ENCODE results near the gene POC1A.

Gene POC1A

DNA sequence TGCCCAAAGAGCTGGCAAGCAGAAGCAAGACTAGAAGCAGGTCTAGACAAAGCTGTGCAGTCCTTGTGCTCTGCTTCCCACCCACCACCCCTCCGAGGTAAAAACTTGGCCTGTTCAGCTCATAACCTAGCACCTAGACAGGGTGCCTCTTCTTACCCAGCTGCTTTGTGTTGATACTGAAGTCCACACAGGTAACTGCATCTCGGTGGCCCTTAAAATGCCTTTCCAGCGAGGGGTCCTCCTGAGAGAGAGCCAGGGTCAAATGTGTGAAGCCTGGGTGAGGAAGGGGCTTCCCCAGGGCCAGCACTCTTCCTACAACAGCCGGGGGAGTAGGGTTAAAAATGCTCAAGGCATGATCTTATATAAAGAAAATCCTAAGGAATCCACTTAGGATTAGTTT, 3.4 kb downstream of the POC1A start:
- DNase-seq (ENCODE audit: low read depth): no peak

DNA sequence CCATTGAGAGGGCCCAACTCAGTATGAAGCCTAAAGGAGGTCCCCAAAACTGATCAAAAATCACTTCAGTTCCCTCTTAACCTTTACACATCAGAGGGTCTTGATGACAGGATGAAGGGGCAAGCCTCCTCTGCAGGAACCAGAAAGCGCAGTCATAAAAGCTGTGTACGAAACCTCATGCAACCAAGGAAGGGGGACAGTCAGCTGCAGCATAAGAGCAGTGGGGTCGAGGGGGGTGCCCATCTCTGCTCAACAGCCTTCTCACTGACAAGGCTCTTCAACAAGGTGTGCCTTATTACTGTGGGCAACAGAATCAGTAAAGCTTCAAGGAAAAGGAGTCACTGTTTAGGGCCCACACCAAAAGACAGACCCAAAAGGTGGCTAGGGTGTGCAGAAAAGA, 3.9 kb downstream of the POC1A start:
- no peak for DNase-seq (ENCODE audit: low read depth)

DNA sequence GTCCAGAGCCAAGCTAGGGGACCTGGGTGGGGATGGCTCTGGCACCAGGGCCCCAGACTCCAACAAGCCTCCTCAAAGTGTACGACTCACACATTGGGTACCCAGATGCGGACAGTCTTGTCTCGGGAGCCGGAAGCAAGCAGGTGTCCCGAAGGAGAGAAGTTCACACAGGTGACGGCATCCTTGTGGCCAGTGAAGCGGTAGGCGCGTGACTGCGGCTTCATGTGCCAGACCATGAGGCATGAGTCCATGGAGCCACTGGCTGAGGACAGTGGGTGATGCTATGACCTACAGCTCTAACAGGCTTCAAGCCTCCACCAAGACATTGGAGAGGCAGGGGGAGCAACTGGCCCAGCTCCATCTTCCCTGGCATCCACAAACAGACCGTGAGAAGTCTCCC, 4.5 kb downstream of the POC1A start:
- DNase-seq (ENCODE audit: low read depth): no peak

- DNase-seq (ENCODE audit: low read depth): no peak
Observed at GRCh38 chr3:52149021-52149420, 5.2 kb downstream of the POC1A start.

DNA sequence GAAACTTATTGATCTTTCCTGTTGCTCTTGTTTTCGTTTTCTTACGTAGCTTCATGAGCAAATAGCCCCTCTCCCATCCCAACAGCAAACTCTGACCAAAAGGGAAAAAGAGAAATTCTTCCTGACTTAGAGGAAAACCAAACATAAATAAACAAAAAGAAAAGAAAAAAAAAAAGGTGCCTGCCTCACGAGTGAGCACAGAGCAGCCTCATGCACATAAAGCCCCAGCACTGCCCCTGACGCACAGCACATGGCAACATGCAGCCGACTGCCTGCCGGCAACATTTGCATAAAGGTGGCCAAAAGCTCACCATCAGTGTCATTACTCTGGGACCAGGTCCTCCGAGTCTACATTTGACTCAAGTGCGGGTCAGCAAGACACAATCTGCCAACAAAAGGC, 6.4 kb downstream of the POC1A start:
- DNase-seq (ENCODE audit: low read depth): no peak

DNA sequence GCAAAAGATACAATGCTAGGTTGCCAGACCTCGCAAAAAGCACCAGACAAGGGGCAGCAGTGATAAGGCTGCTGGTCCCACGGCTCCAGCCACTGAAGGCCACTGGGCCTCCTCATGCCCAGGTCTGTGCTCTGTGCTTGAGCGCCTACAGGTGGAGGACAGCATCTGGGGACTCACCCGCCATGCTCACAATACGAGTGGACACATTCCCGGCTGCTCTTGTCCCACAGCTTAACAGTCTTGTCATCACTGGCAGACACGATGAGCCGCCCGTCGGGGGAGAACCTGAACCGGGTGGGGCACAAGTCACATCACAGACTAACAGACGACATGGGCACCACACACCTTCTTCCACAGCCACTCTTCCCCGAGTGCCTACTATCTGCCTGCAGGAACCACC, 7.4 kb downstream of the POC1A start:
- no peak for DNase-seq (ENCODE audit: low read depth)

DNA sequence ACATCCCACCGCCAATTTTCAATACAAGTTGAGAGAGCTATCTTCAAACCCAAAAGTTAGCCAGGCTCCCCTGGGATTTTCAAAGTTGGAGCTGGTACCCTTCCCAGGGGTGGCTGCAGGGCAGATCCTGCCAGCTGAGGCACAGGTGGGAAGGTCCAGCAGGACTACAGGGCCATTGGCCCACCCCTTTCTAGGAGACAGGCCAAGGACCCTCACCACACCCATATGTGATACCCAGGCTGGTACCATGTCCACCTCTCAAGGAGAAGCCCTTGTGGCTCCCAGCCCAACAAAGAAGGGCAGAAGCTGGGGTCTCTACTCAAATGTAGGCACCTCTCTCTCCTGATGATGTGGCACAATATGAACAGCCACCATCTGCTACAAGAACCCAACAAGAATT, 8.0 kb downstream of the POC1A start:
- no peak for DNase-seq (ENCODE audit: low read depth)

DNA sequence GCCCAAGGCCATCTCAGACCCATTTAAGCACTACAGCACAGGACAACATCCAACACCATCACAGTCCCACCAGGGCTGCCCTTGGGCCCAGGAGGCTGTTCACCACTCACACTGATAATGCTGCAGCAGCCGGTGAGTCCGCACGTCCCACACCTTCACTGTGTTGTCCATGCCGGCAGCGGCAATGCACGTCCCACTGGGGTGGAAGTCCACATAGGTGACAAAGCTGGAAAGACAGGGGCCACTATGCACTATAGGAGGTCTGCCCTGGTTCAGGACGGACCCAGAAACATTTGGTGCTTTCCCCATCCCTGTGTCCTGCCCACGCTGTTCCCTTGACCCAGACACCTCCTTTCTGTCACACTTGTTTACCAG, 8.5 kb downstream of the POC1A start:
- DNase-seq (ENCODE audit: low read depth): no peak

GRCh38 chr3:52144796-52145735, 9.2 kb downstream of the POC1A start:
- DNase-seq (ENCODE audit: low read depth): no peak

GRCh38 chr3:52144034-52144795, 10.0 kb downstream of the POC1A start:
- peak; percentile 73 for DNase-seq (ENCODE audit: low read depth)

GRCh38 chr3:52143616-52144015, 10.6 kb downstream of the POC1A start:
- DNase-seq (ENCODE audit: low read depth): no peak

DNA sequence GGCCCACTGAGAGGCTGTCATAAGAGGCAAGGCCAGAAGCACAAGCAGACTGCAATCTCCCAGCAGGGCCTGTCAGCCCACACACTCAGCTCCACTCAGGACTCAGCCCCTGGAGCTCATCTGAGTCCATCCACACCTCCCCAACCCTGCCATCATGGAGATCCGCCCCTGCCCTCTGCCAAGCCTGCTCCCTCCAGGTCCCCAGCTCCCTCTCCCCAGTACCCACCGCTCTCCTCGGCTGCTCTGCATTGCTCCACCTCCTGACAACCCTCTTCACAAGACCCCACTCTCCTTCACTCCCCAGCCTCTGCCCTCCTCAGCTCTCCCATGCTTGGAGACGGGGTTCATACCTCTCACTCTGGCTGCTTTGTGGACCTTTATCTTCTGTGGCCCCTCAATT, 11.1 kb downstream of the POC1A start:
- DNase-seq (ENCODE audit: low read depth): no peak

- DNase-seq (ENCODE audit: low read depth): no peak
Observed at GRCh38 chr3:52141751-52142150, 12.5 kb downstream of the POC1A start.

- DNase-seq (ENCODE audit: low read depth): no peak
Observed at GRCh38 chr3:52140769-52141168, 13.5 kb downstream of the POC1A start.

GRCh38 chr3:52140000-52140399, 14.2 kb downstream of the POC1A start:
- no peak for DNase-seq (ENCODE audit: low read depth)

DNA sequence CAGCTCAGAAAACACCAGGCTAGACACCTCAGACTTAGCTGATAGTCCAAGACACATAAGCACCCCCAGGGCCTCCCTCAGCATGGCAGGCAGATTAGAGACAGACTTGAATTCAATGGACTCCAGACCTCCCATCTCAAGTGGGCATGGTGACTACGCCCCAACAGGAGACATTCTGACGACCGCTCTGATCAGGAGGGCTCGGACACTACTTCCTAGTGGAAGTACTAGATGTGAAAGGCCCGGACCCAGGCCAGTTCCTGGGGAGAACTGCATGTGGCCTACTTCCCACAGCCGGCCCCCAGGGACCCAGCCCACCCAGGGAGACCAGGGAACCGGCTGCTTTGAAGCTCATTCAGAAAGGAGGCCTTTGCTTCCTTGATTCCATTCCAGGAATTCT, 16.9 kb downstream of the POC1A start:
- no peak for DNase-seq (ENCODE audit: low read depth)

GRCh38 chr3:52136513-52136912, 17.7 kb downstream of the POC1A start:
- DNase-seq (ENCODE audit: low read depth): no peak

DNA sequence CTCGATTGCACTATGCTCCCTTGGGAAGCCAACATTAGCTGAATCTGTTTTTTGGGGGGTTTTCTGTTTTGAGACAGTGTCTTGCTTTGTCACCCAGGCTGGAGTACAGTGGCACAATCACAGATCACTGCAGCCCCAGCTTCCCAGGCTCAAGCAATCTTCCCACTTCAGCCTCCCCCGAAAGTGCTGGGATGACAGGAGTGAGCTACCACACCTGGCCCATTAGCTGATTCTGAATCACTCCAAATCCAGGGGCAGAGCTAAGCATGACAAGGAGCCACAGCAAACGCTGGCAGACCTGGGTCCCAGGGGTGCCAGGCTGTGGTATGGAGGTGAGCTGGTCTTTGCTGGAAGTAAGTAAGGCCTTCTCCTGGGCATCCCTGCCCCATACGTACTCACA, 18.9 kb downstream of the POC1A start:
- no peak for DNase-seq (ENCODE audit: low read depth)

- no peak for DNase-seq (ENCODE audit: low read depth)
Observed at GRCh38 chr3:52134761-52135160, 19.5 kb downstream of the POC1A start.

DNA sequence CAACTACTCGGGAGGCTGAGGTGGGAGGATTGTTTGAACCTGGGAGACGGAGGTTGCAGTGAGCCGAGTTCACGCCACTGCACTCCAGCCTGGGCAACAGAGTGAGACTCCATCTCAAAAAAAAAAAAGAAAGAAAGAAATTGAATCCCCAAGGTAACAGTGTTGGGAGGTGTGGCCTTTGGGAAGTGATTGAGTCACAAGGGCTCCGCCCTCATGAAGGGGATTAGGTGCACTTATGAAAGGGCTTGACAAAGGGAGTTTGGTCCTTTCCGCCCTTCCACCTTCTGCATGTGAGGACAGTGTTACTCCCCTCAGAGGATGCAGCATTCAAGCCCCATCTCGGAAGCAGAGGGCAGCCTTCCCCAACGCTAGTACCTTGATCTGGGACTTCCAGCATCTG, 21.3 kb downstream of the POC1A start:
- DNase-seq (ENCODE audit: low read depth): no peak

GRCh38 chr3:52132041-52132440, 22.2 kb downstream of the POC1A start:
- no peak for DNase-seq (ENCODE audit: low read depth)

DNA sequence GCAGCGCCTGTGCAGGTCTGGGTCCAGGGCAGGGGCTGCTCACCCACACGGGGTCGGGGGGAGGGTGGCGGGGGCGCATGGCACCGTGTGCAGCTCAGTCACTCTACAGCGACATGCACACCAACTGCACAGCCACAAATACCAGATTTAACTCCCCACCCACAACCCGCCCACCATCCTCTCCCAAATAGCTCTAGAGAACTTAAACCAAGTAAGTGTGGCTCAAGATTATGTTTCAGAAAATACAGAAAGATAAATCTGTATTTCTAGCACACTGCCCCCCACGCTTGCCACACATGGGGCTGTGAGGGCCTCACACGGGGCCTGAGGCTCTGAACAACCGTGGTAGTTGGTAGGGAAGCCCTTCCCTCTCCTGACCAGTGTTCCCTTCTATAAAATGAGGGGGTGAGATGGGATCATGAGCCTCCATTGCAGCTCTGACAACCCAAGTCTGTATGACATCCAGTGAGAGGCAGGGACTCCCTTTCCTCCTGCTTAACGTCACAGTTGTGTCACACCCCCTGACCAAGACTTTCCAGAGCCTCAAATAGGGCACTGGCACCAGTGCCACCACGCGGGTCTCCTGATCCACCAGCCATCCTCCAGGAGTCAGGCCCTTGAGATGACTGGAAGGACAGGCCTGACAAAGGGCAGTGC, 23.1 kb downstream of the POC1A start:
- DNase-seq (ENCODE audit: low read depth): no peak

DNA sequence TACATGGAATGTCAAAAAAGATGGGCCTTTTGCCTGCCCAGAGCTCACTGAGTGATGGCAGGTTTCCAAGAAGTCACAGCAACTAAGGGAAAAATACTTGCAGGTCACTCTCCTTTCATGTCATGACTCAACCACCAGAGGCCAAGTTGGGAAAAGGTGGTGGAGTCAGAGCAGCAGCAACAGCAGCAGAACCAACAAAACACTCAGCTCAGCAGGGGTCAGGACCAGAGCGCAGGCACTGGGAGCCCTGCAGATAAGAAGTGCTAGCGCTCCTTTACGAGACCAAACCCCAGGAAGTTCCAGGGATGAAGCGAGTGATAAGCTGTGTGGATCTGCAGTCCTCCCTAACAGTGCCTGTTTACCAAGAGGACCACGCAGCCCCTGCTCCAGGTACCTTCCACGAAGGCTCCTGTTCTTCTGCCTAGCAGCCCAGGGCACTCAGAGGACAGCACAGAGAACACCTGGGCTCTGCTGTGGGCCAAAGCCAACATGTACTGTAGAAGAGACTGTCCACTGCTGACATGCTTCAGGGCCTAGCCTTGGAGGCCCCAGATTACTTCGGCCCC, 26.0 kb downstream of the POC1A start:
- peak; percentile 86 for DNase-seq (ENCODE audit: low read depth)
